Sigmoid colon (tissue), 4 donors: ENCODE data around the gene TMEM107.

Source experiments
- CTCF ChIP-seq, 4 experiments: fragments of 450-650 bp in 3 of 4; fragments of 200-600 bp in 1 of 4; IDR thresholded peaks; one replicate each; pipeline ENCODE4 v1.5.1; 2016 to 2019; ENCODE audit warnings: antibody characterized with exemption in 4 of 4, mild to moderate bottlenecking in 3 of 4, moderate library complexity in 2 of 4
- EP300 ChIP-seq, 4 donors: sonication (generic); formaldehyde crosslinking; IDR thresholded peaks; one replicate each; pipeline ENCODE4 v1.6.1; 2017; ENCODE audit warnings: antibody characterized with exemption in 4 of 4
- POLR2A ChIP-seq, 2 donors: fragments of 450-650 bp; IDR thresholded peaks; one replicate each; pipeline ENCODE4 v1.6.1; 2016; ENCODE audit warnings: antibody characterized with exemption in 2 of 2, mild to moderate bottlenecking in 2 of 2, moderate library complexity in 2 of 2
- POLR2AphosphoS5 ChIP-seq, 4 donors: sonication (generic); formaldehyde crosslinking; IDR thresholded peaks; one replicate each; pipeline ENCODE4 v1.6.1; 2017; ENCODE audit warnings: antibody characterized with exemption in 4 of 4

DNA sequence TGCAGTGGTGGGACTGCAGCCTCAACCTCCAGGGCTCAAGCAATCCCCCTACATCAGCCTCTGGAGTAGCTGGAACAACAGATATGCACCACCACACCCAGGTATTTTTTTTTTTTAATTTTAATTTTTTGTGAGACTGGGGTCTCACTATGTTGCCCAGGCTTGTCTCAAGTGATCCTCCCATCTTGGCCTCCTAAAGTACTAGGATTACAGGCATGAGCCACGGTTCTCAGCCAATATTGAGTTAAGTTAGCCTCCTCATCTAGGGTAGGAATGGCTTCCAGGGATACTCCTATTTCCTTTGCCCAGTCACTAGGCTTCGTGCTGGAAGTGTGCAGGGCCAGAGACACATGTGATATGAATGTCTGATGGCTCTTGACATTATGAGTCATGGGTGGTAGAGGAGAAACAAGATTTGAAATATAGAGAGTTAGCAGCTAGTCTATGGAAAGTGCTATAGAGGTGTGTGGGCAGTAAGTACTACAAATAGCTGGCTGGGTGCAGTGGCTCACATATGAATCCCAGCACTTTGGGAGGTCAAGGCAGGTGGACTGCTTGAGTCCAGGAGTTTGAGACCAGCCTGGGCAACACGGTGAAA lies 44.2 kb downstream of the TMEM107 start:
- no peak for TF ChIP-seq CTCF (IDR thresholded peaks at IDR 0.05)
- no peak for TF ChIP-seq EP300 (IDR thresholded peaks at IDR 0.05)
- no peak for TF ChIP-seq POLR2AphosphoS5 (IDR thresholded peaks at IDR 0.05)
- no peak for TF ChIP-seq POLR2A (IDR thresholded peaks at IDR 0.05)
